Kidney epithelial cell (primary cell): ENCODE data around the gene SYNC. TPM values are rescaled to one million over a fixed set of nuclear protein-coding genes. Genes with fewer than 3 reads are reported as not detected.

ENCODE experiments used
- DNase-seq: peaks from one replicate; pipeline ENCODE4 v3.0.0-alpha.2; 2010; ENCODE audit warnings: low read depth
- H3K27me3 ChIP-seq: 2 replicates; pipeline ENCODE4 v1.6.0; 2011; ENCODE audit warnings: low read length; ENCODE audit not compliant: control insufficient read depth, insufficient read depth
- H3K36me3 ChIP-seq: 2 replicates; pipeline ENCODE4 v1.5.1; 2011; ENCODE audit warnings: low read length; ENCODE audit not compliant: control insufficient read depth, insufficient read depth
- H3K4me3 ChIP-seq: 2 replicates; pipeline ENCODE4 v1.5.1; 2011; ENCODE audit warnings: low read depth, mild to moderate bottlenecking, control low read depth, low read length
- CTCF ChIP-seq: IDR thresholded peaks from 2 replicates; pipeline ENCODE4 v1.5.1; 2011; ENCODE audit warnings: mild to moderate bottlenecking, moderate library complexity, low read length, control low read depth, inconsistent platforms; ENCODE audit not compliant: insufficient read depth, poor library complexity, severe bottlenecking
- total RNA-seq: library from RNA; depleted of rRNA; stranded (reverse); fragments of >200 nt; gene quantifications from 2 replicates; pipeline ENCODE4 v1.2.3, GENCODE V29; 2015

SYNC gene
- total RNA-seq, 1 donor from 2014 or later, result 3.8 TPM

GRCh38 chr1:32727876-32728275 is 25.3 kb upstream of the SYNC start:
- no peak for DNase-seq
- Histone ChIP-seq H3K4me3 (no peak overlapping the region), H3K27me3 (no peaks in the 10 kb centered on the region), H3K36me3 (no peaks in the 10 kb centered on the region)
- no peak for TF ChIP-seq CTCF

GRCh38 chr1:32725615-32725982 is 23.0 kb upstream of the SYNC start:
- H3K27me3 ChIP-seq, result no peaks in the 10 kb centered on the region
- DNase-seq, result no peak

GRCh38 chr1:32724678-32725614 is 22.4 kb upstream of the SYNC start:
- TF ChIP-seq CTCF, result no peak
- no peaks in the 10 kb centered on the region for H3K27me3 ChIP-seq
- H3K4me3 ChIP-seq, result no peak overlapping the region
- peak; percentile 77 for DNase-seq
- no peaks in the 10 kb centered on the region for H3K36me3 ChIP-seq

More at GRCh38 chr1:32725615-32725982, 23.0 kb upstream of the SYNC start:
- no peak for TF ChIP-seq CTCF
- H3K36me3 ChIP-seq, result no peaks in the 10 kb centered on the region
- no peak overlapping the region for H3K4me3 ChIP-seq

GRCh38 chr1:32719681-32720275 is 17.2 kb upstream of the SYNC start:
- DNase-seq, result no peak
- no peaks in the 10 kb centered on the region for H3K36me3 ChIP-seq
- no peak for TF ChIP-seq CTCF
- no peak overlapping the region for H3K4me3 ChIP-seq
- no peaks in the 10 kb centered on the region for H3K27me3 ChIP-seq

- Histone ChIP-seq H3K4me3 (no peak overlapping the region), H3K27me3 (no peaks in the 10 kb centered on the region), H3K36me3 (no peaks in the 10 kb centered on the region)
- no peak for TF ChIP-seq CTCF
- no peak for DNase-seq
Observed at GRCh38 chr1:32718527-32718926, 16.0 kb upstream of the SYNC start.
